HepG2 (cell line): ENCODE measurements around the gene RTCA. TPM values are rescaled to one million over a fixed set of nuclear protein-coding genes. Genes with fewer than 3 reads are reported as not detected.
A peak's percentile ranks its signal among the peaks of the same experiment; 100 is the strongest.

ENCODE experiments used
- CHD4 ChIP-seq: fragments of 200-600 bp; sonication (generic); IDR thresholded peaks from 2 replicates; pipeline ENCODE4 v1.7.0; 2017; ENCODE audit warnings: mild to moderate bottlenecking, low read length, borderline replicate concordance
- HNRNPK ChIP-seq: fragments of 200-400 bp; formaldehyde crosslinking; IDR thresholded peaks from 2 replicates; pipeline ENCODE4 v1.6.1; 2018; ENCODE audit warnings: low read length, low read depth, moderate library complexity, mild to moderate bottlenecking; ENCODE audit not compliant: poor library complexity, severe bottlenecking
- KDM3A ChIP-seq: IDR thresholded peaks from 2 replicates; pipeline ENCODE4 v1.6.1; 2018; ENCODE audit warnings: low read depth, missing compliant biosample characterization
- RXRA ChIP-seq: sonication (generic); formaldehyde crosslinking; IDR thresholded peaks from 2 replicates; pipeline ENCODE4 v1.5.1; 2020; ENCODE audit warnings: missing genetic modification reagents
- ZNF501 ChIP-seq: sonication (generic); formaldehyde crosslinking; IDR thresholded peaks from 2 replicates; pipeline ENCODE4 v1.5.1; 2020; ENCODE audit warnings: mild to moderate bottlenecking, moderate library complexity, missing genetic modification reagents
- ZNF572 ChIP-seq: sonication (generic); formaldehyde crosslinking; IDR thresholded peaks from 2 replicates; pipeline ENCODE4 v1.5.1; 2020; ENCODE audit warnings: mild to moderate bottlenecking, missing genetic modification reagents
- polyA plus RNA-seq, 8 experiments: library from polyadenylated mRNA; depleted of rRNA in 3 of 8; stranded (reverse) in 7 of 8; unstranded in 1 of 8; fragments of >200 nt; fragmentation: Illumina TruSeq in 4 of 8; extraction: Trizol in 4 of 8; gene quantifications; 2 replicates each; pipeline versions ENCODE4 v1.2.1 to v1.2.3, GENCODE V29; 2011 to 2016; ENCODE audit warnings: low read depth in 4 of 8, missing spikeins in 1 of 8, mixed read lengths in 1 of 8; ENCODE audit not compliant: insufficient read depth in 1 of 8
- total RNA-seq, 5 experiments: library from RNA; depleted of rRNA; stranded (reverse); fragments of >200 nt; fragmentation: Illumina TruSeq; extraction: Trizol; gene quantifications; 2 replicates each; pipeline ENCODE4 v1.2.3, GENCODE V29; 2016; ENCODE audit warnings: low read depth in 1 of 5
- TF ChIP-seq, protein P1 (sequence below): sonication (generic); formaldehyde crosslinking; IDR thresholded peaks from 2 replicates; pipeline ENCODE4 v1.5.0; 2020; ENCODE audit warnings: mild to moderate bottlenecking, missing genetic modification reagents, borderline replicate concordance
- TF ChIP-seq, protein P2 (sequence below): IDR thresholded peaks from 2 replicates; pipeline ENCODE4 v1.6.1; 2016; ENCODE audit warnings: control low read depth
- TF ChIP-seq, protein P3 (sequence below): IDR thresholded peaks from 2 replicates; pipeline ENCODE4 v1.6.1; 2016; ENCODE audit warnings: low read depth
- TF ChIP-seq, protein P4 (sequence below): sonication (generic); formaldehyde crosslinking; IDR thresholded peaks from 2 replicates; pipeline ENCODE4 v1.8.0; 2022; ENCODE audit warnings: low read depth, missing genetic modification reagents
- TF ChIP-seq, protein P5 (sequence below): sonication (generic); formaldehyde crosslinking; IDR thresholded peaks from 2 replicates; pipeline ENCODE4 v1.4.0; 2020; ENCODE audit warnings: missing genetic modification reagents

RTCA gene
- total and polyA plus RNA-seq, 2 of the 13 experiments (the other 11 are each of a cell fraction or from before 2014, with no cell fraction given): 22.7 to 31.0 TPM

DNA sequence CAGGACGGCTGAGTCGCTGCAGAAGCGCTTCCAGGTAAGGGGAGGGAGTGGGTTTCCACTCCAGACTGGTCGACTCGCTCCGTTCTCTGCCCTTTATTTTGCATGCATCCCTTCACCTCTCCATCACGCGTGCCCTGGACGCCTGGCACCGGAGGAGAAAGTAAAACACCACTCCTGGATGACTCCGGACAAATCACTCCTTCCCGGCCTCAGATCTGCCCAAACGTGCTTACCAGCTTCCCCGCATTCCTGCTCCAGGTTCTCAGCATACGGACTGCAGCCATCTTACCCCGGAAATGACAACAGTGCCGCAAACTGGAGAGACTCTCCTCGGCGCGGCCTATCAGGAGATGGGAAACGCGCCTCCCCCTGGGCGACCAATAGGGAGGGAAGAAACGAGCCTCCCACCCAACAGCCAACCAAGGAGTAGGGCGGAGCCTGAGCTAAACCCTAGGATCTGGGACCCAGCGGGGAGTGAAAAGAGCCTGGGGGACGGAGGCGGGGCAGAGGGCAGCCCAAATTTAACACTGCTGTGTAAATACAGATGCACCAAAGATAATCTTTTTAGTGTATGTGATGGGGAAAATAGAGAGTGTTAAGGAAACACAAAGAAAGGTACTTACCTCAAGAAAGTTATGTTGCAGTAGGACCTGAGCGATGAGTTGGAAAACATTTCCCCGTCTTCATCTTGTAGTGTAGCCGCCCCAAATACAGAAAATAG lies 16.3 kb upstream of the RTCA start, which contains the start of gene DBT (continued):
- TF ChIP-seq, protein P1, sequence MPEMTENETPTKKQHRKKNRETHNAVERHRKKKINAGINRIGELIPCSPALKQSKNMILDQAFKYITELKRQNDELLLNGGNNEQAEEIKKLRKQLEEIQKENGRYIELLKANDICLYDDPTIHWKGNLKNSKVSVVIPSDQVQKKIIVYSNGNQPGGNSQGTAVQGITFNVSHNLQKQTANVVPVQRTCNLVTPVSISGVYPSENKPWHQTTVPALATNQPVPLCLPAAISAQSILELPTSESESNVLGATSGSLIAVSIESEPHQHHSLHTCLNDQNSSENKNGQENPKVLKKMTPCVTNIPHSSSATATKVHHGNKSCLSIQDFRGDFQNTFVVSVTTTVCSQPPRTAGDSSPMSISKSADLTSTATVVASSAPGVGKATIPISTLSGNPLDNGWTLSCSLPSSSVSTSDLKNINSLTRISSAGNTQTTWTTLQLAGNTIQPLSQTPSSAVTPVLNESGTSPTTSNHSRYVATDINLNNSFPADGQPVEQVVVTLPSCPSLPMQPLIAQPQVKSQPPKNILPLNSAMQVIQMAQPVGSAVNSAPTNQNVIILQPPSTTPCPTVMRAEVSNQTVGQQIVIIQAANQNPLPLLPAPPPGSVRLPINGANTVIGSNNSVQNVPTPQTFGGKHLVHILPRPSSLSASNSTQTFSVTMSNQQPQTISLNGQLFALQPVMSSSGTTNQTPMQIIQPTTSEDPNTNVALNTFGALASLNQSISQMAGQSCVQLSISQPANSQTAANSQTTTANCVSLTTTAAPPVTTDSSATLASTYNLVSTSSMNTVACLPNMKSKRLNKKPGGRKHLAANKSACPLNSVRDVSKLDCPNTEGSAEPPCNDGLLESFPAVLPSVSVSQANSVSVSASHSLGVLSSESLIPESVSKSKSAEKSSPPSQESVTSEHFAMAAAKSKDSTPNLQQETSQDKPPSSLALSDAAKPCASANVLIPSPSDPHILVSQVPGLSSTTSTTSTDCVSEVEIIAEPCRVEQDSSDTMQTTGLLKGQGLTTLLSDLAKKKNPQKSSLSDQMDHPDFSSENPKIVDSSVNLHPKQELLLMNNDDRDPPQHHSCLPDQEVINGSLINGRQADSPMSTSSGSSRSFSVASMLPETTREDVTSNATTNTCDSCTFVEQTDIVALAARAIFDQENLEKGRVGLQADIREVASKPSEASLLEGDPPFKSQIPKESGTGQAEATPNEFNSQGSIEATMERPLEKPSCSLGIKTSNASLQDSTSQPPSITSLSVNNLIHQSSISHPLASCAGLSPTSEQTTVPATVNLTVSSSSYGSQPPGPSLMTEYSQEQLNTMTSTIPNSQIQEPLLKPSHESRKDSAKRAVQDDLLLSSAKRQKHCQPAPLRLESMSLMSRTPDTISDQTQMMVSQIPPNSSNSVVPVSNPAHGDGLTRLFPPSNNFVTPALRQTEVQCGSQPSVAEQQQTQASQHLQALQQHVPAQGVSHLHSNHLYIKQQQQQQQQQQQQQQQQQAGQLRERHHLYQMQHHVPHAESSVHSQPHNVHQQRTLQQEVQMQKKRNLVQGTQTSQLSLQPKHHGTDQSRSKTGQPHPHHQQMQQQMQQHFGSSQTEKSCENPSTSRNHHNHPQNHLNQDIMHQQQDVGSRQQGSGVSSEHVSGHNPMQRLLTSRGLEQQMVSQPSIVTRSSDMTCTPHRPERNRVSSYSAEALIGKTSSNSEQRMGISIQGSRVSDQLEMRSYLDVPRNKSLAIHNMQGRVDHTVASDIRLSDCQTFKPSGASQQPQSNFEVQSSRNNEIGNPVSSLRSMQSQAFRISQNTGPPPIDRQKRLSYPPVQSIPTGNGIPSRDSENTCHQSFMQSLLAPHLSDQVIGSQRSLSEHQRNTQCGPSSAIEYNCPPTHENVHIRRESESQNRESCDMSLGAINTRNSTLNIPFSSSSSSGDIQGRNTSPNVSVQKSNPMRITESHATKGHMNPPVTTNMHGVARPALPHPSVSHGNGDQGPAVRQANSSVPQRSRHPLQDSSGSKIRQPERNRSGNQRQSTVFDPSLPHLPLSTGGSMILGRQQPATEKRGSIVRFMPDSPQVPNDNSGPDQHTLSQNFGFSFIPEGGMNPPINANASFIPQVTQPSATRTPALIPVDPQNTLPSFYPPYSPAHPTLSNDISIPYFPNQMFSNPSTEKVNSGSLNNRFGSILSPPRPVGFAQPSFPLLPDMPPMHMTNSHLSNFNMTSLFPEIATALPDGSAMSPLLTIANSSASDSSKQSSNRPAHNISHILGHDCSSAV (CRISPR knock-in tag): no peak
- no peak for TF ChIP-seq HNRNPK
- no peak for TF ChIP-seq CHD4
- peak; percentile 63; the same call in 1 of the 2 replicates for TF ChIP-seq KDM3A (CRISPR knock-in tag)
- TF ChIP-seq, protein P2, sequence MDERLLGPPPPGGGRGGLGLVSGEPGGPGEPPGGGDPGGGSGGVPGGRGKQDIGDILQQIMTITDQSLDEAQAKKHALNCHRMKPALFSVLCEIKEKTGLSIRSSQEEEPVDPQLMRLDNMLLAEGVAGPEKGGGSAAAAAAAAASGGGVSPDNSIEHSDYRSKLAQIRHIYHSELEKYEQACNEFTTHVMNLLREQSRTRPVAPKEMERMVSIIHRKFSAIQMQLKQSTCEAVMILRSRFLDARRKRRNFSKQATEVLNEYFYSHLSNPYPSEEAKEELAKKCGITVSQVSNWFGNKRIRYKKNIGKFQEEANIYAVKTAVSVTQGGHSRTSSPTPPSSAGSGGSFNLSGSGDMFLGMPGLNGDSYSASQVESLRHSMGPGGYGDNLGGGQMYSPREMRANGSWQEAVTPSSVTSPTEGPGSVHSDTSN (CRISPR knock-in tag): no peak
- TF ChIP-seq, protein P3, sequence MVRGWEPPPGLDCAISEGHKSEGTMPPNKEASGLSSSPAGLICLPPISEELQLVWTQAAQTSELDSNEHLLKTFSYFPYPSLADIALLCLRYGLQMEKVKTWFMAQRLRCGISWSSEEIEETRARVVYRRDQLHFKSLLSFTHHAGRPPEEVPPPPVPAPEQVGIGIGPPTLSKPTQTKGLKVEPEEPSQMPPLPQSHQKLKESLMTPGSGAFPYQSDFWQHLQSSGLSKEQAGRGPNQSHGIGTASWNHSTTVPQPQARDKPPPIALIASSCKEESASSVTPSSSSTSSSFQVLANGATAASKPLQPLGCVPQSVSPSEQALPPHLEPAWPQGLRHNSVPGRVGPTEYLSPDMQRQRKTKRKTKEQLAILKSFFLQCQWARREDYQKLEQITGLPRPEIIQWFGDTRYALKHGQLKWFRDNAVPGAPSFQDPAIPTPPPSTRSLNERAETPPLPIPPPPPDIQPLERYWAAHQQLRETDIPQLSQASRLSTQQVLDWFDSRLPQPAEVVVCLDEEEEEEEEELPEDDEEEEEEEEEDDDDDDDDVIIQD (CRISPR knock-in tag): peak; percentile 88; the same call in 1 of the 2 replicates
- TF ChIP-seq, protein P4, sequence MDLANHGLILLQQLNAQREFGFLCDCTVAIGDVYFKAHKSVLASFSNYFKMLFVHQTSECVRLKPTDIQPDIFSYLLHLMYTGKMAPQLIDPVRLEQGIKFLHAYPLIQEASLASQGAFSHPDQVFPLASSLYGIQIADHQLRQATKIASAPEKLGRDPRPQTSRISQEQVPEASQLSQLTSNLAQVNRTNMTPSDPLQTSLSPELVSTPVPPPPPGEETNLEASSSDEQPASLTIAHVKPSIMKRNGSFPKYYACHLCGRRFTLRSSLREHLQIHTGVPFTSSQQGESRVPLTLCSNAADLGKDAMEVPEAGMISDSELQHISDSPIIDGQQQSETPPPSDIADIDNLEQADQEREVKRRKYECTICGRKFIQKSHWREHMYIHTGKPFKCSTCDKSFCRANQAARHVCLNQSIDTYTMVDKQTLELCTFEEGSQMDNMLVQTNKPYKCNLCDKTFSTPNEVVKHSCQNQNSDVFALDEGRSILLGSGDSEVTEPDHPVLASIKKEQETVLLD: no peak
- TF ChIP-seq, protein P5, sequence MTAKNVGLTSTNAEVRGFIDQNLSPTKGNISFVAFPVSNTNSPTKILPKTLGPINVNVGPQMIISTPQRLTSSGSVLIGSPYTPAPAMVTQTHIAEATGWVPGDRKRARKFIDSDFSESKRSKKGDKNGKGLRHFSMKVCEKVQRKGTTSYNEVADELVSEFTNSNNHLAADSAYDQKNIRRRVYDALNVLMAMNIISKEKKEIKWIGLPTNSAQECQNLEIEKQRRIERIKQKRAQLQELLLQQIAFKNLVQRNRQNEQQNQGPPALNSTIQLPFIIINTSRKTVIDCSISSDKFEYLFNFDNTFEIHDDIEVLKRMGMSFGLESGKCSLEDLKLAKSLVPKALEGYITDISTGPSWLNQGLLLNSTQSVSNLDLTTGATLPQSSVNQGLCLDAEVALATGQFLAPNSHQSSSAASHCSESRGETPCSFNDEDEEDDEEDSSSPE (CRISPR knock-in tag): peak; percentile 47
- TF ChIP-seq ZNF501 (CRISPR knock-in tag): peak; percentile 85
- TF ChIP-seq ZNF572 (CRISPR knock-in tag): peak; percentile 14; the same call in 1 of the 2 replicates
- TF ChIP-seq RXRA: peak; percentile 27; the same call in 1 of the 2 replicates
